Measurements from ENCODE around the gene KPTN.

DNA sequence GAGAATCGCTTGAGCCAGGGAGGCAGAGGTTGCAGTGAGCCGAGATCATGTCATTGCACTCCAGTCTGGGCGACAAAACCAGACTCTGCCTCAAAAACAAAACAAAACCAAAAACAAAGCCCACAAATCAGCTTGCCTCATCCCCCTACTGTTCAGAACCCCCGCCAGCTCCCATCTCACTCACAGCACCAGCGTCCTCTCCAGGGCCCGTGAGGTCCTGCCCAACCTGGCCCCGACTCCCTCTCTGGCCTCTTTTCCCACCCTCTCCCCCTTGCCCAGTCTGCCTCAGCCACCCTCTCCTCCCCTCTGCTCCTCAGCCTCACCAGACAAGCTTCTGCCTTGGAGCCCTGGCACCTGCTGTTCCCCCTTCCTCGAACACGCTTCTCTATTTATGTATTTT, 16.1 kb downstream of the KPTN start:
- TF ChIP-seq, protein P1, sequence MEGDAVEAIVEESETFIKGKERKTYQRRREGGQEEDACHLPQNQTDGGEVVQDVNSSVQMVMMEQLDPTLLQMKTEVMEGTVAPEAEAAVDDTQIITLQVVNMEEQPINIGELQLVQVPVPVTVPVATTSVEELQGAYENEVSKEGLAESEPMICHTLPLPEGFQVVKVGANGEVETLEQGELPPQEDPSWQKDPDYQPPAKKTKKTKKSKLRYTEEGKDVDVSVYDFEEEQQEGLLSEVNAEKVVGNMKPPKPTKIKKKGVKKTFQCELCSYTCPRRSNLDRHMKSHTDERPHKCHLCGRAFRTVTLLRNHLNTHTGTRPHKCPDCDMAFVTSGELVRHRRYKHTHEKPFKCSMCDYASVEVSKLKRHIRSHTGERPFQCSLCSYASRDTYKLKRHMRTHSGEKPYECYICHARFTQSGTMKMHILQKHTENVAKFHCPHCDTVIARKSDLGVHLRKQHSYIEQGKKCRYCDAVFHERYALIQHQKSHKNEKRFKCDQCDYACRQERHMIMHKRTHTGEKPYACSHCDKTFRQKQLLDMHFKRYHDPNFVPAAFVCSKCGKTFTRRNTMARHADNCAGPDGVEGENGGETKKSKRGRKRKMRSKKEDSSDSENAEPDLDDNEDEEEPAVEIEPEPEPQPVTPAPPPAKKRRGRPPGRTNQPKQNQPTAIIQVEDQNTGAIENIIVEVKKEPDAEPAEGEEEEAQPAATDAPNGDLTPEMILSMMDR (conservative IDR thresholded peaks at IDR 0.05 in 1 of 2, IDR thresholded peaks at IDR 0.05 in 1 of 2; ENCODE audit: low read depth in 1 of 2, low read length in 2 of 2) = no peak
- no peak for TF ChIP-seq EZH2 (IDR thresholded peaks at IDR 0.05; ENCODE audit: low read length, missing control alignments)

All from fibroblast of lung (primary cell).